ENCODE data around the gene PNMA1.

DNA sequence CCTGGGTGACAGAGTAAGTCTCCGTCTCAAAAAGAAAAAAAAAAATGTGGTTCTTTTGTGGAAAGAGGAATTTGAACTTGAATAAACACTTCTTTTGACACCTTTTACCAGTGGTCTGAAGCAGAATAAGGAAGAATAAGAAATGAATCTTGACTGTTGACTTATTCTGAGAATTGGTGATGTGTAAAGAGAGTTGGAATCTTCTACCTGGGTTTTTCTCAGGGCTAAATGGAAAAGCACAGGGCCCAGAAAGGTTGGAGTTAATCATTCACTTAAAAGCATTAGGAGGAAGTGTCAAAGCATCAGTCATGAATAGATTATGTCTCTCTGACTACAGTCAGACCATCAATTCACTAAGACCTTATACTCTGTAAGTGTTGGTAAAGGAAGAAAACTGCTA lies 13.9 kb downstream of the PNMA1 start:
- TF ChIP-seq, protein P1, sequence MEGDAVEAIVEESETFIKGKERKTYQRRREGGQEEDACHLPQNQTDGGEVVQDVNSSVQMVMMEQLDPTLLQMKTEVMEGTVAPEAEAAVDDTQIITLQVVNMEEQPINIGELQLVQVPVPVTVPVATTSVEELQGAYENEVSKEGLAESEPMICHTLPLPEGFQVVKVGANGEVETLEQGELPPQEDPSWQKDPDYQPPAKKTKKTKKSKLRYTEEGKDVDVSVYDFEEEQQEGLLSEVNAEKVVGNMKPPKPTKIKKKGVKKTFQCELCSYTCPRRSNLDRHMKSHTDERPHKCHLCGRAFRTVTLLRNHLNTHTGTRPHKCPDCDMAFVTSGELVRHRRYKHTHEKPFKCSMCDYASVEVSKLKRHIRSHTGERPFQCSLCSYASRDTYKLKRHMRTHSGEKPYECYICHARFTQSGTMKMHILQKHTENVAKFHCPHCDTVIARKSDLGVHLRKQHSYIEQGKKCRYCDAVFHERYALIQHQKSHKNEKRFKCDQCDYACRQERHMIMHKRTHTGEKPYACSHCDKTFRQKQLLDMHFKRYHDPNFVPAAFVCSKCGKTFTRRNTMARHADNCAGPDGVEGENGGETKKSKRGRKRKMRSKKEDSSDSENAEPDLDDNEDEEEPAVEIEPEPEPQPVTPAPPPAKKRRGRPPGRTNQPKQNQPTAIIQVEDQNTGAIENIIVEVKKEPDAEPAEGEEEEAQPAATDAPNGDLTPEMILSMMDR (CRISPR knock-in tag; IDR thresholded peaks at IDR 0.05) = no peak
- TF ChIP-seq SCMH1 (CRISPR knock-in tag; IDR thresholded peaks at IDR 0.05; ENCODE audit: borderline replicate concordance) = no peak
- TF ChIP-seq SOX6 (IDR thresholded peaks at IDR 0.05) = no peak
- TF ChIP-seq SOX6 (CRISPR knock-in tag; IDR thresholded peaks at IDR 0.05) = no peak
- TF ChIP-seq, protein P2, sequence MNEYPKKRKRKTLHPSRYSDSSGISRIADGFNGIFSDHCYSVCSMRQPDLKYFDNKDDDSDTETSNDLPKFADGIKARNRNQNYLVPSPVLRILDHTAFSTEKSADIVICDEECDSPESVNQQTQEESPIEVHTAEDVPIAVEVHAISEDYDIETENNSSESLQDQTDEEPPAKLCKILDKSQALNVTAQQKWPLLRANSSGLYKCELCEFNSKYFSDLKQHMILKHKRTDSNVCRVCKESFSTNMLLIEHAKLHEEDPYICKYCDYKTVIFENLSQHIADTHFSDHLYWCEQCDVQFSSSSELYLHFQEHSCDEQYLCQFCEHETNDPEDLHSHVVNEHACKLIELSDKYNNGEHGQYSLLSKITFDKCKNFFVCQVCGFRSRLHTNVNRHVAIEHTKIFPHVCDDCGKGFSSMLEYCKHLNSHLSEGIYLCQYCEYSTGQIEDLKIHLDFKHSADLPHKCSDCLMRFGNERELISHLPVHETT (CRISPR knock-in tag; conservative IDR thresholded peaks at IDR 0.05) = no peak
- no peak for TF ChIP-seq NFE2 (CRISPR knock-in tag; IDR thresholded peaks at IDR 0.05)

Data from HepG2 (cell line).